ENCODE measurements around the gene PSTK.

The PSTK gene, protein sequence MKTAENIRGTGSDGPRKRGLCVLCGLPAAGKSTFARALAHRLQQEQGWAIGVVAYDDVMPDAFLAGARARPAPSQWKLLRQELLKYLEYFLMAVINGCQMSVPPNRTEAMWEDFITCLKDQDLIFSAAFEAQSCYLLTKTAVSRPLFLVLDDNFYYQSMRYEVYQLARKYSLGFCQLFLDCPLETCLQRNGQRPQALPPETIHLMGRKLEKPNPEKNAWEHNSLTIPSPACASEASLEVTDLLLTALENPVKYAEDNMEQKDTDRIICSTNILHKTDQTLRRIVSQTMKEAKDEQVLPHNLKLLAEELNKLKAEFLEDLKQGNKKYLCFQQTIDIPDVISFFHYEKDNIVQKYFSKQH

DNA sequence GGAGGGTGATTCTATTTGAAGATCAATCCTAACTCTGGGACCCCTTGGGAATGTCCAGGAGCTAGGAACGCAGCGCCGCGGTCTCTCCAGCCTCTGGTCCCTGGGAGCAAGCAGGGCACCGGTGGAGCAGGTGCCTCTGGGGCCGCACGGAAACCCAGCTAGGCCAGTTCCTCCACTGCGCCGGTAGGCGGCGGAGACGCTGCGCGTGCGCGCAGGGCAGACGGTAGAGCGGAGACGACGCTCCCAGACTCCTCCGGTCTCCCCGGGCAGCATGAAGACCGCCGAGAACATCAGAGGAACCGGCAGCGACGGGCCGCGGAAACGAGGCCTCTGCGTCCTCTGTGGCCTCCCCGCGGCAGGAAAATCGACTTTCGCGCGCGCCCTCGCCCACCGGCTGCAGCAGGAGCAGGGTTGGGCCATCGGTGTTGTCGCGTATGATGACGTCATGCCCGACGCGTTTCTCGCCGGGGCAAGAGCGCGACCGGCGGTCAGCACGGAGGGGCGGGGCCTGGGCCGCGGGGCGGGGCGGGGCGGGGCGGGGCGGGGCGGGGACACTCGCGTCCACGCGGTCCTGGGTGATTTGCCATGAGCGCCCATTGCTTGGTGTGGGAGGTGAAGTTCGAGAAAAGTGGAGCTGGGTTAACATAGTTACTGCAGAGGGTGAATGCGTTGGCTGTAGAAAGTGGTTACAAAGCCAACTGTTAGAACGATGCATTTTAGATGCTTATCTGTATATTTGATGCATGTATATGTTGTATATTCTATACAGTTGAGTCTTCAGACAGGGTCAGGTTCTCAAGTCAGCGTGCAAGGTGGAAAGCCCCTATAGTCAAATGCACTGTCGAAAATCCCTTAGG is at the start of gene PSTK:
PSTK (plus strand) TSS at position 193 of the 857 bp plus-strand sequence; CDS start at position 272, 79 bp downstream.
- peak; percentile 94 for DNase-seq

GRCh38 chr10:122931088-122931906 is 48.9 kb upstream of the PSTK start:
- DNase-seq = no peak

- no peak for DNase-seq
Observed at GRCh38 chr10:122939133-122939855, 40.9 kb upstream of the PSTK start.

DNA sequence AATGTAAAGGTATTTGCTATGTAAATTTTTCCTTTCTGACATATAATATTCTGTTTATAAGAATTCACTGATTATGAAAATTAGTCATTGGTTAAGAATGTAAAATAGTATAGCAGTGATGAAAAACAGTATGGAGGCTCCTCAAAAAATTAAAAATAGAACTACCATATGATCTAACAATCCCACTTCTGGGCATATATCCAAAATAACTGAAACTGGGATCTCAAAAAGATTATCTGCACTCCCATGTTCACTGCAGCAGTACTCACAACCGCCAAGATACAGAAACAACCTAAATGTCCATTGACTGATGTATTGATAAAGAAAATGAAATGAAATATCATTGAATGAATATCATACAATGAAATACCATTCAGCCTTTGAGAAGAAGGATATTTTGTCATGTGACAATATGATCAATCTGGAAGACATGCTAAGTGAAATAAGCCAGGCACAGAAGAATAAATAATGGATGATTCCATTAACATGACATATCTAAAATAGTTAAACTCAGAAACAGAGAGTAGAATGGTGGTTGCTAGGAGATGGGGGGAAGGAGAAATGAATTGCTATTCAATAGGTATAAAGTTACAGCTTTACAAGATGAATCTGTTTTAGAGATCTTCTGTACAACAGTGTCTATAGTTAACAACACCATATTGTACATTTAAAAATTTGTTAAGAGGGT is 40.2 kb upstream of the PSTK start:
- DNase-seq = no peak

GRCh38 chr10:122949296-122949695 is 30.9 kb upstream of the PSTK start:
- no peak for DNase-seq

DNA sequence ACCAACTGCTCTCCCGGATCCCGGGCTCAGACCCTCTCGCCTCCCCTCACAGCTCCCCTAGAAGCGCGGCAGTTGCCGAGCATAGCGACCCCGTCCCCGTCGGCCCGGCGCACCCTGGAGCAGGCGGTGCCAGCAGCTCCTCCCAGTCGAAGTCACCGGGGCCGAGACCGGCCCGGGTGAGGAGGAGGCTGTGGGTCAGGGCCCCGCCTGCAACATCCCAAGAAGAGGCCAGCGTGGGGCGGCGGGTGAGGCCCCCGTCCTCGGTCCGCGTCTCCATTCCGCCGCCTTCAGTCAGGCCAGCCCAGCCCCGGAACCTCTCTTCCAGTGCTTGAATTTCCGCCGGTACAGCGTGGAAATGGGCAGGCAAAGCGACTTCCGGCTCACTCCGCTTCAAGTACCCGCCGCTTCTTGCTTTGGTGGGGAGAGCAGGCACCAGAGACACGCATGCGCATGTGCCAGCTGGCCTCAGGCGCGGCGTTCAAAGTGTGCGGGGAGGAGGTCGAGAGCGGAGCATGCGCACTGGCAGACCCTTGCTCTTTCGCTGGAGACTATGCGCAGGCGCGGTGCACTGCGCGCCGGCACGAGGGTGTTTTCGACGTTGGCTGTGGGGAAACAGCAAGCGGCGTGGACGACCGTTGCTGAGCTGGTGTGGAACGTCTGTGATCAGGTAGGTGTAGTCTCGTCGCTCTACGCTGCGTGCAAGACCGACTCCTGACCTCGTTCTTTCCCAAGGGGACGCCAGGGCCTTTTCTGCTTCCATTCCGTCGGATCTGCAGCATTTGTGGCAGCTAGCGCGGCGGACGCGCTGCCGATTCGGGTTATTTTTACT is 26.1 kb upstream of the PSTK start, which contains the start of gene C10orf88:
C10orf88 (minus strand) TSS at position 326 of the 829 bp plus-strand sequence; CDS start at position 277, 49 bp downstream.
- DNase-seq = peak; percentile 99

DNA sequence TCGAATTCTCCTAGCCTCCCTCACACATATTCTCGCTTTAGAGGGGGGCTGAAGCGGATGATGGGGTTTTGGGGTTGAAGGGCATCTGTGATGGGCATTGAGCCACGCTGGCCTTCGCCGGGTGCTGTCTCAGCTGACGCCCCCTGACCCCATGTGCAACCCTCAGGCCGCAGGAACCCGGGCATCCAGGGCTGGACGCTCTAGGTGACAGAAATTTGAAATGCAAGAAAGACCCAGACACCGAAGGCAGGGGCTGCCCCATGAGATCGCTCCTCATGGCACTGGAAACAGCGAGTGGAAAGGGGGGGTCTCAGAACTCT is 25.5 kb upstream of the PSTK start:
- peak; percentile 30 for DNase-seq

GRCh38 chr10:122955892-122956291 is 24.3 kb upstream of the PSTK start:
- DNase-seq = no peak

GRCh38 chr10:122957474-122957873 is 22.7 kb upstream of the PSTK start:
- no peak for DNase-seq

- DNase-seq = no peak
Observed at GRCh38 chr10:122962405-122962804, 17.8 kb upstream of the PSTK start.

GRCh38 chr10:122966879-122967278 is 13.3 kb upstream of the PSTK start:
- no peak for DNase-seq

DNA sequence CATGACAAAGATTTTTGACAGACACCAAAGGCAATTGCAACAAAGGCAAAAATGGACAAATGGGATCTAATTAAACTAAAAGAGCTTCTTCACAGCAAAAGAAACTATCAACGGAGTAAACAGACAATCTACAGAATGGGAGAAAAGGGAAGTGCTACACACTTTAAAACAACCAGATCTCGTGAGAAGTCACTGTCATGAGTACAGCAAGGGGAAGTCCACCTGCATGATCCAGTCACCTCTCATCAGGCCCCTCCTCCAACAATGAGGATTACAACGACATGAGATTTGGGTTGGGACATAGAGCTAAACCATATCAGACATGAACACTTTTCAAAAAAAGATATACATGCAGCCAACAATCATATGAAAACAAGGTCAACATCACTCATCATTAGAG is 11.5 kb upstream of the PSTK start:
- DNase-seq = no peak

DNA sequence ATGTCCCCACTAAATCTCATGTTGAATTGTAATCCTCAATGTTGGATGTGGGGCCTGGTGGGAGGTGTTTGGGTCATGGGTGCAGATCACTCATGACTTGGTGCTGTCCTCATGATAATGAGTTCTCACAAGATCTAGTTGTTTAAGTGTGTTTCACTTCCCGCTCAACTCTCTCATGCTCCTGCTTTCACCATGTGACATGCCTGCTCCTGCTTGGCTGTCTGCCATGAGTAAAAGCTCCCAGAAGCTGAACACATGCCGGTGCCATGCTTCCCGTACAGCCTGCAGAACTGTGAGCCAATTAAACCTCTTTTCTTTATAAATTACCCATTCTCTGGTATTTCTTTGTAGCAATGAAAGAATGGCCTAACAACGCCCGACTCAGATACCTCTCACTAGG is 6.2 kb upstream of the PSTK start:
- DNase-seq = no peak

DNA sequence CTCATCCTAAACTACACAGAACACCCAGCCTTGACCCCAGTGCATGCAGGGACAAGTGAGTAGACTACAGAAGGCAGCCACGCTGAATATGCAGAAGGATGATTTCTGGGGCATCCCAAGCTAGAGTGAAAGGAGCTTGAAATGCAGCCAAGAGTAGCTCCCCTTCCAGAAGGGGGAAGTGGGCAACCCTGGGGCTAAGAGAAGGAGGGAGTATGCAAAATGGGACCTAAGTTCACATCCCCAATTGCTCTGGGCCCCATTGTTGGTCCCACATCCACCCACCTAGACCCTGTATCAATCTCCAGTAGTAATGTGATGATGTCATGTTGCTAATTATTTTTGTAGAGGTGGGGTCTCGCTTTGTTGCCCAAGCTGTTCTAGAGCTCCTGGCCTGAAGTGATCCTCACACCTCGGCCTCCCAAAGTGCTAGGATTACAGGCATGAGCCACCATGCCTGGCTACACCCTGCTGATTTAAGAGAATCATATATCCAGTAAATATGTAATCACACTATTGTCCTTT is 5.6 kb upstream of the PSTK start:
- DNase-seq = no peak

- no peak for DNase-seq
Observed at GRCh38 chr10:122981066-122981464, 864 bp downstream of the PSTK start.

GRCh38 chr10:122983898-122984297 is 3.7 kb downstream of the PSTK start:
- no peak for DNase-seq

- DNase-seq = no peak
Observed at GRCh38 chr10:122984708-122985107, 4.5 kb downstream of the PSTK start.

GRCh38 chr10:122986335-122986734 is 6.1 kb downstream of the PSTK start:
- DNase-seq = no peak

DNA sequence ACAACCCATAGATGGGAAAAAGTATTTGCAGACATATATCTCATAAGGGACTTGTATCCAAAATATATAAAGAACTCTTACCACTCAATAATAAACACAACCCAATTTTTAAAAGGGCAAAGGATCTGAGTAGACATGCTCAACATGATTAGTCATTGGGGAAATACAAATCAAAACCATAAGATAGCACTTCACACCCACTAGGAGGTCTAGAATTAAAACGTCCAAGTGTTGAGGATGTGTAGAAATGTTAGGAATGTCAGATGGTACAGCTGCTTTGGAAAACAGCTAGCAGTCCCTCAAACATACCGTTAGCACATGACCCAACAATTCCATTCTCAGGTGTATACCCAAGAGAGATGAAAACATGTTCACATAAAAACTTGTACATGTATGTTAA is 8.3 kb downstream of the PSTK start:
- no peak for DNase-seq

DNA sequence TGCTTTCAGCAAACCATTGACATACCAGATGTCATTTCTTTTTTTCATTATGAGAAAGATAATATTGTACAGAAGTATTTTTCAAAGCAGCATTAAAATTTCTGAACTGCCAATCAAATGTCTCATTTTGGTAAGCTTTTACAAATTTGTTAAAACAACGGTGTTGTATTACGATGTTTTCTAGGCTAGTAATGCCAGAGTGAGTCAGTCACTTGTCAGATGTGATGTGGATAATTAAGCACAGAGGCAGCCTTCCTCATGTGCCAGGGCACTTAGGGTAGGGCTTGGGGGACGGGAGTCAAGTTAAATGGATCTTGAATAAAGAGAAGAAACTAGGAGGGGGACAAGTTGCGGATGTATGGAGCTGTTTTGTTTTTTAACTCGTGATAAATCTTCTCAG is 10.1 kb downstream of the PSTK start:
- no peak for DNase-seq

Data from left hindlimb (tissue), 1 donor.